DMS114 treated with DMSO at 0.1 percent for 48 hours (cell line): ENCODE measurements around the gene CCDC89.
A peak's percentile ranks its signal among the peaks of the same experiment; 100 is the strongest.
"Not testable (repeated sequence)": the region's sequence is repeated elsewhere in the genome, so short reads cannot be mapped to it uniquely, and the experiment has no call there.

Experiments used
- DNase-seq: peaks from one replicate; lab custom pipeline; 2025; ENCODE audit not compliant: unreplicated experiment; lab: John Stamatoyannopoulos, UW

CCDC89 gene

DNA sequence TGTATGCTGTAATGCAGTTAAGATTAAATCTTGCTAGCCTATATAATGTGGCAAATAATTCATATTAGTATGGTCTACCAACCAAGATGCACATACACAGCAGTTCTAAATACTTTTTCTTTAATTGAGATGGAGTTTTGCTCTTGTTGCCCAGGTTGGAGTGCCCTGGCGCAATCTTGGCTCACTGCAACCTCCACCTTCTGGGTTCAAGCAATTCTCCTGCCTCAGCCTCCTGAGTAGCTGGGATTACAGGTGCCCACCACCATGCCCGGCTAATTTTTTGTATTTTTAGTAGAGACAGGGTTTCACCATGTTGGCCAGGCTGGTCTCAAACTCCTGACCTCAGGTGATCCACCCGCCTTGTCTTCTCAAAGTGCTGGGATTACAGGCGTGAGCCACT, 31.7 kb downstream of the CCDC89 start:
- not testable (repeated sequence) for DNase-seq

- no peak for DNase-seq
Observed at GRCh38 chr11:85652786-85653447, 33.1 kb downstream of the CCDC89 start.

GRCh38 chr11:85651118-85651517, 34.9 kb downstream of the CCDC89 start:
- no peak for DNase-seq

GRCh38 chr11:85647604-85648299, 38.2 kb downstream of the CCDC89 start, which contains the start of gene TMEM126A:
Gene TMEM126A (plus strand): TSS chr11:85647967. CDS start chr11:85650256, 2,289 bp downstream.
- DNase-seq = peak; percentile 68

DNA sequence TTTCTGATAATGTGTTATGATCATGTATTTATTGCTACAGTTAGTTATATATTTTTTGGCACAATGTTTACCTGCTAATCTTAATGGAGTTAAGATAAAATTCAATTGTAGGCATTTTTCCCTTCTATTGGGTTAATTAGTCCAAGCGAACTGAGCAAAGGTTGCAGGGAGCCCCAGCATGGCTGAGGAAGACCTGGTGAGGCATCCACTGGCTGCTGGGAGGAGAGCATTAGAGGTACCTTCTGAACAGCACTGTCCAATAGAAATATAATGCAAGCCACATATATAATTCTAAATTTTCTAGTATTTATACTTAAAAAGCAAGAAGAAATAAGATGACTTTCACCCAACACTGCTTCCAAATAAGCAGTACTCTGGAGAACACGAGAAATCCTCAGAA, 38.9 kb downstream of the CCDC89 start:
- DNase-seq = no peak

GRCh38 chr11:85643191-85643614, 42.8 kb downstream of the CCDC89 start:
- no peak for DNase-seq

- DNase-seq = no peak
Observed at GRCh38 chr11:85634747-85635146, 51.2 kb downstream of the CCDC89 start.
